Cardiac muscle cell (in vitro differentiated cells and primary cell): ENCODE results near the gene TM7SF2. TPM values are rescaled to one million over a fixed set of nuclear protein-coding genes. Genes with fewer than 3 reads are reported as not detected.

Experiments
- DNase-seq, 2 donors: peaks; one replicate each; pipeline versions ENCODE4 v3.0.0 to v3.0.0-alpha.2; 2010 to 2017; ENCODE audit warnings: low read depth in 1 of 2, low spot score in 1 of 2
- H3K27ac ChIP-seq: fragments of 200-600 bp; sonication (generic); 2 replicates; pipeline ENCODE4 v1.5.1; 2016
- H3K27me3 ChIP-seq: fragments of 200-600 bp; sonication (generic); 2 replicates; pipeline ENCODE4 v1.6.0; 2016; ENCODE audit warnings: control low read depth
- H3K36me3 ChIP-seq: fragments of 200-600 bp; sonication (generic); 2 replicates; pipeline ENCODE4 v1.5.1; 2016; ENCODE audit warnings: control low read depth
- H3K4me1 ChIP-seq: fragments of 200-600 bp; sonication (generic); 2 replicates; pipeline ENCODE4 v1.8.1; 2017; ENCODE audit warnings: low read depth, mild to moderate bottlenecking, mixed run types
- H3K4me3 ChIP-seq: fragments of 200-600 bp; sonication (generic); 2 replicates; pipeline ENCODE4 v1.5.1; 2016; ENCODE audit warnings: mild to moderate bottlenecking
- H3K9me3 ChIP-seq: fragments of 200-600 bp; sonication (generic); 2 replicates; pipeline ENCODE4 v1.5.1; 2017; ENCODE audit warnings: low read depth, mild to moderate bottlenecking, control low read depth
- CTCF ChIP-seq: IDR thresholded peaks from 2 replicates; pipeline ENCODE4 v1.5.1; 2012; ENCODE audit warnings: low read depth, mild to moderate bottlenecking, low read length
- polyA plus RNA-seq: library from polyadenylated mRNA; unstranded; fragments of >200 nt; fragmentation: Nextera tagmentation; extraction: Ambion mirVana; gene quantifications from 2 replicates; pipeline ENCODE4 v1.2.1, GENCODE V29; 2016
- total RNA-seq: library from RNA; depleted of rRNA; stranded (reverse); fragments of >200 nt; gene quantifications from 2 replicates; pipeline ENCODE4 v1.2.3, GENCODE V29; 2016

TM7SF2 gene
- total and polyA plus RNA-seq, 2 experiments from 2014 or later, result 186 to 277 TPM

GRCh38 chr11:65163684-65164083, 52.0 kb downstream of the TM7SF2 start:
- H3K36me3 ChIP-seq, result no peaks in the 10 kb centered on the region
- H3K4me1 ChIP-seq, result no peaks in the 10 kb centered on the region
- no peak for DNase-seq
- H3K4me3 ChIP-seq, result no peak overlapping the region
- TF ChIP-seq CTCF, result no peak
- no peaks in the 10 kb centered on the region for H3K9me3 ChIP-seq
- no peak overlapping the region for H3K27ac ChIP-seq
- H3K27me3 ChIP-seq, result no peaks in the 10 kb centered on the region

Other genes with a start within 250 kb of the TM7SF2 start
- 119 and 160 TPM in 2 replicates for gene EHD1, start 233.3 kb upstream of the TM7SF2 start, total RNA-seq
- gene EHD1, start 233.3 kb upstream of the TM7SF2 start, polyA plus RNA-seq, result 57.4 and 70.0 TPM in 2 replicates
- 33.9 and 36.2 TPM in 2 replicates for gene ATG2A, start 194.7 kb upstream of the TM7SF2 start, total RNA-seq
- 8.1 and 13.3 TPM in 2 replicates for gene ATG2A, start 194.7 kb upstream of the TM7SF2 start, polyA plus RNA-seq
- 26.2 and 29.2 TPM in 2 replicates for gene PPP2R5B, start 187.2 kb upstream of the TM7SF2 start, total RNA-seq
- 29.2 and 30.7 TPM in 2 replicates for gene PPP2R5B, start 187.2 kb upstream of the TM7SF2 start, polyA plus RNA-seq
- gene GPHA2, start 176.0 kb upstream of the TM7SF2 start, total RNA-seq, result not detected in 2 replicates
- gene GPHA2, start 176.0 kb upstream of the TM7SF2 start, polyA plus RNA-seq, result 0.60 TPM in 1 of 2 replicates, not detected in the other
- not detected in 2 replicates for gene MAJIN, start 139.8 kb upstream of the TM7SF2 start, total RNA-seq
- 0.06 TPM in 1 of 2 replicates, not detected in the other for gene MAJIN, start 139.8 kb upstream of the TM7SF2 start, polyA plus RNA-seq
- gene BATF2, start 114.9 kb upstream of the TM7SF2 start, total RNA-seq, result 0.21 and 0.25 TPM in 2 replicates
- gene BATF2, start 114.9 kb upstream of the TM7SF2 start, polyA plus RNA-seq, result not detected in 2 replicates
- 189 and 224 TPM in 2 replicates for gene ARL2, start 97.7 kb upstream of the TM7SF2 start, total RNA-seq
- 230 and 246 TPM in 2 replicates for gene ARL2, start 97.7 kb upstream of the TM7SF2 start, polyA plus RNA-seq
- 24.5 and 33.0 TPM in 2 replicates for gene SNX15, start 84.4 kb upstream of the TM7SF2 start, total RNA-seq
- gene SNX15, start 84.4 kb upstream of the TM7SF2 start, polyA plus RNA-seq, result 38.4 and 41.3 TPM in 2 replicates
- gene SAC3D1, start 70.7 kb upstream of the TM7SF2 start, total RNA-seq, result 22.3 and 24.6 TPM in 2 replicates
- gene SAC3D1, start 70.7 kb upstream of the TM7SF2 start, polyA plus RNA-seq, result 23.6 and 32.7 TPM in 2 replicates
- gene NAALADL1, start 53.3 kb upstream of the TM7SF2 start, total RNA-seq, result 2.3 TPM in 1 of 2 replicates, not detected in the other
- 0.59 and 0.84 TPM in 2 replicates for gene NAALADL1, start 53.3 kb upstream of the TM7SF2 start, polyA plus RNA-seq
- gene CDCA5, start 27.8 kb upstream of the TM7SF2 start, total RNA-seq, result 14.6 and 18.1 TPM in 2 replicates
- 14.2 and 21.7 TPM in 2 replicates for gene CDCA5, start 27.8 kb upstream of the TM7SF2 start, polyA plus RNA-seq
- 56.3 and 68.0 TPM in 2 replicates for gene ZFPL1, start 27.6 kb upstream of the TM7SF2 start, total RNA-seq
- 57.4 and 72.2 TPM in 2 replicates for gene ZFPL1, start 27.6 kb upstream of the TM7SF2 start, polyA plus RNA-seq
- 620 and 755 TPM in 2 replicates for gene VPS51, start 15.7 kb upstream of the TM7SF2 start, total RNA-seq
- 77.9 and 103 TPM in 2 replicates for gene VPS51, start 15.7 kb upstream of the TM7SF2 start, polyA plus RNA-seq
- 22.6 and 31.8 TPM in 2 replicates for gene ZNHIT2, start 5.8 kb downstream of the TM7SF2 start, total RNA-seq
- 19.5 and 32.8 TPM in 2 replicates for gene ZNHIT2, start 5.8 kb downstream of the TM7SF2 start, polyA plus RNA-seq
- gene FAU, start 10.3 kb downstream of the TM7SF2 start, total RNA-seq, result 882 and 1,183 TPM in 2 replicates
- gene FAU, start 10.3 kb downstream of the TM7SF2 start, polyA plus RNA-seq, result 398 and 546 TPM in 2 replicates
- gene MRPL49, start 10.4 kb downstream of the TM7SF2 start, total RNA-seq, result 99.3 and 122 TPM in 2 replicates
- gene MRPL49, start 10.4 kb downstream of the TM7SF2 start, polyA plus RNA-seq, result 78.2 and 90.4 TPM in 2 replicates
- 15.9 and 16.8 TPM in 2 replicates for gene SYVN1, start 22.6 kb downstream of the TM7SF2 start, total RNA-seq
- 13.9 and 16.2 TPM in 2 replicates for gene SYVN1, start 22.6 kb downstream of the TM7SF2 start, polyA plus RNA-seq
- 0.24 TPM in 1 of 2 replicates, not detected in the other for gene SPDYC, start 58.4 kb downstream of the TM7SF2 start, total RNA-seq
- not detected in 2 replicates for gene SPDYC, start 58.4 kb downstream of the TM7SF2 start, polyA plus RNA-seq
- 131 and 185 TPM in 2 replicates for gene CAPN1, start 70.1 kb downstream of the TM7SF2 start, total RNA-seq
- gene CAPN1, start 70.1 kb downstream of the TM7SF2 start, polyA plus RNA-seq, result 118 and 156 TPM in 2 replicates
- 20.3 and 21.2 TPM in 2 replicates for gene POLA2, start 150.1 kb downstream of the TM7SF2 start, total RNA-seq
- gene POLA2, start 150.1 kb downstream of the TM7SF2 start, polyA plus RNA-seq, result 20.3 and 31.7 TPM in 2 replicates
- 1.1 and 2.1 TPM in 2 replicates for gene CDC42EP2, start 203.0 kb downstream of the TM7SF2 start, total RNA-seq
- gene CDC42EP2, start 203.0 kb downstream of the TM7SF2 start, polyA plus RNA-seq, result 0.26 and 1.5 TPM in 2 replicates
- gene DPF2, start 222.0 kb downstream of the TM7SF2 start, total RNA-seq, result 57.3 and 86.1 TPM in 2 replicates
- 83.9 and 130 TPM in 2 replicates for gene DPF2, start 222.0 kb downstream of the TM7SF2 start, polyA plus RNA-seq
- 1.7 and 2.9 TPM in 2 replicates for gene TIGD3, start 242.9 kb downstream of the TM7SF2 start, total RNA-seq
- 0.88 and 1.2 TPM in 2 replicates for gene TIGD3, start 242.9 kb downstream of the TM7SF2 start, polyA plus RNA-seq